Stimulated activated CD4-positive, alpha-beta T cell treated with anti-CD3 and anti-CD28 coated beads, Interleukin-2, amount 100 ng/mL, for 24 hours (primary cell): ENCODE measurements around the gene RAD54L2.
"Not testable (repeated sequence)": the region's sequence is repeated elsewhere in the genome, so short reads cannot be mapped to it uniquely, and the experiment has no call there.

ENCODE experiments used
- DNase-seq, 2 donors: peaks; one replicate each; pipeline ENCODE4 v3.0.0-alpha.2; 2020

Gene RAD54L2

GRCh38 chr3:51539291-51539941 is 897 bp downstream of the RAD54L2 start:
- peak; percentile 58 to 61 for DNase-seq

- DNase-seq, result not testable (repeated sequence)
These were observed 4.1 kb downstream of the RAD54L2 start for GRCh38 chr3:51542596-51542995.

DNA sequence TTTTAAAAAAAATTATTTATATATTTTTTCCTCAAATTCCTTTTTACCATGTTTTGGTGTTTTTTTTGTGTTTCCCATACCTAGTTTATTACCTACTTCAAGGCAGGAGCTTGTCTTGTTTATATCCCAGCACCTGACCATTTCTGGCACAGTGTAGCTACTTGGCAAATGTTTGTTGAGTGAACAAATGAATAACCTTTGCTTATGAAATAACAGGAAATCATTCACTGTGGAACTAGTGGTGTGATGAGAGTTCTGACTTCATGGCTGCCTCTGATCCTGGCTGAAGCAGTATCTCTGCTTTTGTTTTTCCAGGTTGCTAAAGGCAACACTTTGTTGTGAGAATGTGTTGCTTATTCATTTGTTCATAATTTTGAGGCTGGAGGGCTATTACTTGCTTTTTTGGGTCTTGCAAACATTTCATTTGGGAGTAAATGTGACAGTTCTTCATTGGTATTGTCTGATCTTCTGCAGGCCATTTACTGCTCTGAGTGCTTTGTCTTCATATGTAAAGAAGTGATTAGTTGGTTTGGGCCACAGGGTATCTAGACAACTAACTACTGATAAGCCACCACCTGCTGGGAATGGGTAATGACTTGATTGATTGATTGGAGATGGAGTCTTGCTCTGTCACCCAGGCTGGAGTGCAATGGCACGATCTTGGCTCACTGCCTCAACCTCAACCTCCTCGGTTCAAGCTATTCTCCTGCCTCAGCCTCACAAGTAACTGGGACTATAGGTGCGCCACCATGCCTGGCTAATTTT is 5.7 kb downstream of the RAD54L2 start:
- no peak for DNase-seq

GRCh38 chr3:51547274-51547673 is 8.8 kb downstream of the RAD54L2 start:
- no peak for DNase-seq

DNA sequence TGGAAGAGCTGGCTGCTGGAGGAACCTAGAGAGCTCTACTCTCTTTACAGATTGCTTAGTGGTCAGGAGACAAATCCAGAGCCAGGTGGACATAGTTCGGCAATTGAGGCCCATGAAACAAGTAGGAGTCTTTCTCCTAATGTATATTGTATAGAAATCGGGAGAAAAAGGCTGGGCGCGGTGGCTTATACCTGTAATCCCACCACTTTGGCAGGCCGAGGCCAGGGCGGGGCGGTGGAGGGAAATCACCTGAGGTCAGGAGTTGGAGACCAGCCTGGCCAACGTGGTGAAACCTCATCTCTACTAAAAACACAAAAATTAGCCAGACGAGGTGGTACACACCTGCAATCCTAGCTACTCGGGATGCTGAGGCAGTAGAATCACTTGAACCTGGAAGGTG is 10.8 kb downstream of the RAD54L2 start:
- DNase-seq, result no peak

GRCh38 chr3:51550080-51550819 is 11.7 kb downstream of the RAD54L2 start:
- no peak for DNase-seq

DNA sequence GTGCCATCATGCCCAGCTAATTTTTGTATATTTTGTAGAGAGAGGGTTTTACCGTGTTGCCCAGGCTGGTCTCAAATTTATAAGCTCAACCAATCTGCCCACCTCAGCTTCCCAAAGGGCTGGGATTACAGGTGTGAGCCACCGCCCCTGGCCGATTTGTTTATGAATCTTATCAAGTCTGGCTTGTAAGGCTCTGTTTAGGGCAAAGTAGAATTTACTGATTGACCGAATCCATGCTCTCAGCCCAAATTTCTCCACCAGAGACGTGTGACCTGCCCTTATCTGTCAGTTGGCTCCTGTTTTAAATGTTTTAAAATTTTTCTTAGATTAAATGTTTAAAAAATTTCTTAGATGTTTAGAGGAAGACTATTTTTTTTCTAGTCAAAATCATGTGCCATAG is 19.5 kb downstream of the RAD54L2 start:
- DNase-seq, result no peak

DNA sequence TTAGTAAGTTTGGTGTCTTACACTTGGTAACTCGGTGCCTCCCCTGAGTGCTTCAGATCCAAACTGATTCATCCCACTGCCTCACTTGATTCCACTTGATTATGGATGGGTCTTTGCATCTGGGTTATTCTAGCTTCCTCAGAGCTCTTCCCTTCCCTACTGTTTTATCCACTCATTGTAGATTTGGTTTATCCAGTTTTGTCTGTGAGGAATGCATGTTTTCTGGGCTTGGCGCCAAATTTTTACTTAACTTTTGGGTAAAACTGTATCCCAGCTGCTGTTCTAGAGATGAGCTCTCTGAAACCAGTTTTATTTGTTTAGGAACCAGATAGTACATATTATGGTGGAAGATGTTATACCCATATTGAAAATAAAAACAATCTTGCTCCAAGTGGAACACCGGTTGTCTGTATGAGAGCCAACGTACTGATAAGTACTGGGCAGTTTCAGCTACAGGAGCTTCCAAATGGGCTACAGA is 20.9 kb downstream of the RAD54L2 start:
- no peak for DNase-seq

DNA sequence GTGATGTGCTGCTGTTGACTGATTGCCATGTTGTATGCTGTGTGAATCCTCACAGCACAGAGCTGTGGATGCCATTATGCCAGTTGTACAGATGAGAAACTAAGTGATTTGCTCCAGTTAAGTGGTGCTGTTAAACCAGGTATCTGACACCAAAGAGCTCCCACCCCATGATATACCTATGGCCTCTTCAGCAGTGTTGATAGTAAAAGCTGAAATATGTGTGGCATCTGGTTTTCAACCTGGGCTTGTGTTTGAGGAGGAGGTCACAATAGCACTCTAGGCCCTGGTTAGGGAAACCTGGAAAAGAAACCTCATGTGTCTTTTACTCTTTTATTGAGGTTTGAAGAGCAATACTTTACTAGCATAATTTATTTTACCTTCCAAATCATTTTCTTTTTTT is 21.4 kb downstream of the RAD54L2 start:
- no peak for DNase-seq

GRCh38 chr3:51562403-51562802 is 23.9 kb downstream of the RAD54L2 start:
- not testable (repeated sequence) for DNase-seq

- no peak for DNase-seq
These were observed 29.5 kb downstream of the RAD54L2 start for GRCh38 chr3:51568036-51568435.

DNA sequence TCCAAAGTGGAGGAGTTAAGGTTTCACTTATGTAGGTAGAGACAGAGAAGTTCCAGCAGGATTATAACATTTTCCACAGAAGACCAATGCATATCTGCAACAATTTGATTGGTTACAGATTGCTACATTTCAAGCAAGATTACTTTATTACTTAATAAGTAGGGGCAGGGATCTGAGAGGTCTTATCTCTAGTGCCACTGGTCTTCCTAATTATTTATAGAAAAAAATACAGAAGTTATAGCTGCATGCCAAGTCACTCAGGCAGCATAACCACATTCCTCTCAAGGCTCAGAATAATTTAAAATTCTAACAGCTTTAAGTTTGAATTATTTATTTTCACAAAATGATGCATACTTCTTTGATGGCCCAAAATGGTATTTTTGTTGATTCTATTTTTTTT is 30.5 kb downstream of the RAD54L2 start:
- no peak for DNase-seq

GRCh38 chr3:51578238-51578637 is 39.7 kb downstream of the RAD54L2 start:
- no peak for DNase-seq

DNA sequence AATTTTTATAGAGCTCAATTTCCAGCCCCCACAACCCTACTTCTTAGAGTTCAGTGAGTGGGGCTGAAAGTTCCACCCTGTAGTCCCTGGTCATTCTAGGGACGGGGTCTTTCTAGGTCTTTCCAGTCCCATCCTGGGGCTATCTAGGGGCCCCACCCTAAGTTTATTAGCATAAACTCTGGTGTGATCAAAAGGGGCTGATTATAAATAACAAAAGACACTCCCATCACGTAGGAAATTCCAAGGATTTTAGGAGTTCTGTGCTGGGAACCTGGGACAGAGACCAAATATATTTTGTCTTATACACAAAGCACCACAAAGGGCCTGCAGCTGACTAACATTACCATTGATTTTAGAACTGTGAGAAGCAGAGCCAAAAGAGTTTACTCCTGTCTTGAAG is 41.9 kb downstream of the RAD54L2 start:
- no peak for DNase-seq

DNA sequence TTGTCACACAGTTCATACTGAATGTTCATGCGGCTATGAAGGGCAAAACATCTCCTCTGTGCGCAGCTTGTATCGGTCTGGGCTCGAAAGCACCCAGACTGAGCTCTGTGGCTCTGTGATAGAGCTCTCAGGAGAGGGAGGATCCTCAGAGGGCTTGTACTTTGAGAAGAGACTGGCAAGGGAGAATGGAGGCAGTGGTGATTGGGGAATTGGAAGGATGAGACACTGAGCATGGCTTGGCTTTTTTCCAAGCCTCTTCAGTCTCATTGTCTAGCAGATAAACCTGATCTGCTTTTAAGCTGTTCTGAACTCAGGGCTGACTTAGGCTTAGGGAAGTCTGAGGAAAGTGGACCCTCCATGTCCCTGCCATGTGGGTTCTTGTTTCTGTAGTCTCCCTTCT is 43.0 kb downstream of the RAD54L2 start:
- DNase-seq, result no peak

DNA sequence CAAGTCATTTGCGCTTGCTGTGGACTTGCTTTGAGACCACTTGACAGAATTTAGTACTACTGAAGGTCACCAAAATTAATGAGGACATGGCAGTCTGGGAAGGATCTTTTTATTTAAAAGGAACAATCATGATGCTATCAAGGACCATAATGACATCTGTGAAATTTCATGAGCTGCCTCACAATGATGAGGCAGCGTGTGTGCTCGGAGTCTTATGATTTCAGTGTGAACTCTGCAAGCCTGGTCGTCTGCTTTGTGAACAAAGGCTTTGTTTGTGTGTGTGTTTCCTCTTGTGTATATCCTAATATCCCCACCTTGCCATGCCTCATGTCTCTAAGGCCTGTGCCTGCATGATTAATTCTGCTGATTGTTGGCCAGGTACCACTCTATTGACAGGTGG is 46.7 kb downstream of the RAD54L2 start:
- no peak for DNase-seq

DNA sequence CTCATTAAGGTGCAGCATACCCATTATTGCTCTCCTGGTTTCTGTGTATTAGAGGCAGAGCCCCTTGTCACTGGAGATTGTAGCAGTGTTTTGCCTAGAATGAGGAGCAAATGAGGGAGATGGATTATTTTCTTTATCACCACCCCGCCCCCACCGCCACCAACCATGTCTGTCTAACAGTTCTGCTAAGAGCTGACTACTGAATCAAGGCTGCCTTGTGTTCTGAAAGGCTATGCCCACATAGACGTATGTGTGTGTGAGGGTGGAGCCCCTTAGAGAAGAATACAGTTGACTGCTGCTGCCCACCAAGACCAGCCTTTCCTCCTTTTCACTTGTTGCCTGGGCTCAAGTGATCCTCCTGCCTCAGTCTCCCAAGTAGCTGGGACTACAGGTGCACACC is 47.4 kb downstream of the RAD54L2 start:
- DNase-seq, result no peak
